GM20431 (cell line): ENCODE data around the gene AKR1E2.
"Not testable (repeated sequence)": the region's sequence is repeated elsewhere in the genome, so short reads cannot be mapped to it uniquely, and the experiment has no call there.

Experiments used
- in situ Hi-C: fragments of 300-500 bp; cut with MseI, MboI; formaldehyde crosslinking; loops from one replicate; pipeline ENCODE4 v1.15.0; 2020; ENCODE audit warnings: low sequenced_read_pairs; ENCODE audit not compliant: unreplicated experiment

The AKR1E2 gene

DNA sequence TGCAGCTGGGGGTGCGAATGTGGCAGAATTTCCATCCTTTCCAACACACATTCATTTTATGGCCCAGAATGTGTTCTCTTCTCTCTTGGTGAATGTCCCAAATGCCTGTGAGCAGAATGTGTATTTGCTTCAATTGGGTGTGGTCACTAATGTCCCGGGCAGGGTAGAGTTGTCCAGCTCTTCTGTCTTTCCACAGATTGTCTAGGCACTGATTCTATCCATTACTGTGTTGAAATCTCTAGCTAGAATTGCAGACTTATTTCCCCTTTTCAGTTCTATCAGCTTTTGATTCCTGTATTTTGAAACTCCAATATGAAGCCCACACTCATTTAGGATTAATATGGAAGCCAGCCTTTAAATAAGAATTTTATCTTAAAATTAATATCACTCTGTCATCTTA, 14.0 kb upstream of the AKR1E2 start:
- in situ Hi-C loops = no loop called here

DNA sequence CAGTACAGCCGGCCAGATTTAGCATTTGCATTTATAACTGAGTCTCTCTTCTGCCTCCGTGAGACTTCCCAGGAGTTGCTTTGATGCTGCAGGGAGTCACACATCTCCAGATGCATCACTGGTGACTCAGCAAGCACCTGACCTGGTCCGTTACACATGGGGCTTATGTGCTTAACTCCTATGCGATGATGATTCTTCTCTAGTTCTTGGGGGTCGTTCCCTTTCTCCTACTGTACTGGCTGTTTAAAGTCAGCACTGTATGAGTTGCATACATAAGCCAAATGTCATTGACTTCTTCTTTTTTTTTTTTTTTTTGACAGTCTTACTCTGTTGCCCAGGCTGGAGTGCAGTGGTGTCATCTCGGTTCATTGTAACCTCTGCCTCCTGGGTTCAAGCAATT, 13.0 kb upstream of the AKR1E2 start:
- in situ Hi-C loops = no loop called here

DNA sequence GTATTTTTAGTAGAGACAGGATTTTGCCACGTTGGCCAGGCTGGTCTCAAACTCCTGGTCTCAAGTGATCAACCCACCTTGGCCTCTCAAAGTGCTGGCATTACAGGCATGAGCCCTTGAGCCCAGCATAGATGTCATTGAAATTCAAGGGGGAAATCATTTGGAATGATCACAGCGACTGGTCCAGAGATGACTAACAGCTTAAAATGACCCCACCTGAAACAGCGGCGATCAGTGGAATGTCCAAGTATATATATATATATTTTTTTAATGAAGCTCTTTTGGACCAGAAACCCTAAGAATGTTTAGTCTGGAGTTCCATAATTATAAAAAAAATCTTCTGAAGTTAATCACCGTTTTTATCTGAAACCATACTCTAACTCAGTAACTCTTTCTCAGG, 12.5 kb upstream of the AKR1E2 start:
- in situ Hi-C loops = no loop called here

DNA sequence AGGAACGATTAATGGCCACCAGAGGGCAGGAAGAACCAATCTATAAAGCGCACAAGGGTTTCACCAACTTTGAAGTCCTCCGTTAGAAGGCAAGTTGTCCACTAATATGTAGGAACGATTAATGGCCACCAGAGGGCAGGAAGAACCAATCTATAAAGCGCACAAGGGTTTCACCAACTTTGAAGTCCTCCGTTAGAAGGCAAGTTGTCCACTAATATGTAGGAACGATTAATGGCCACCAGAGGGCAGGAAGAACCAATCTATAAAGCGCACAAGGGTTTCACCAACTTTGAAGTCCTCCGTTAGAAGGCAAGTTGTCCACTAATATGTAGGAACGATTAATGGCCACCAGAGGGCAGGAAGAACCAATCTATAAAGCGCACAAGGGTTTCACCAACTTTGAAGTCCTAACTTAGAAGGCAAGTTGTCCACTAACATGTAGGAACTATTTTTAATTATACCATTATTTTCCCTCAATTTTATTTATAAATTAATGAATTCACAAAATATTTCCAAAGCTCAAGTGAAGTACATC, 10.3 kb upstream of the AKR1E2 start:
- in situ Hi-C loops = not testable (repeated sequence)

DNA sequence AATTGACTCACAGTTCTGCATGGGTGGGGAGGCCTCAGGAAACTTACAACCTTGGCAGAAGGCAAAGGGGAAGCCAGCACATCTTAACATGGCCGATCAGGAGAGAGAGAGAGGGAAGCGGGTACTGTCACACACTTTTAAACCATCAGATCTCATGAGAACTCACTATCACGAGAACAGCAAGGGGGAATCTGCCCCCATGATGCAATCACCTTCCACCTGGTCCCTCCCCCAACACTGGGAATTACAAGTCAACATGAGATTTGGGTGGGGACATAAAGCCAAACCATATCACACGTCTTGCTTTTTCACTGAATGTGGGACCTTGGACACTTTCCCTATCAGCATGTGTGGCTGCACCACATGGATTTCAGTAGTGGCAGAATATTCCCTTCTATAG, 9.0 kb upstream of the AKR1E2 start:
- in situ Hi-C loops = no loop called here

DNA sequence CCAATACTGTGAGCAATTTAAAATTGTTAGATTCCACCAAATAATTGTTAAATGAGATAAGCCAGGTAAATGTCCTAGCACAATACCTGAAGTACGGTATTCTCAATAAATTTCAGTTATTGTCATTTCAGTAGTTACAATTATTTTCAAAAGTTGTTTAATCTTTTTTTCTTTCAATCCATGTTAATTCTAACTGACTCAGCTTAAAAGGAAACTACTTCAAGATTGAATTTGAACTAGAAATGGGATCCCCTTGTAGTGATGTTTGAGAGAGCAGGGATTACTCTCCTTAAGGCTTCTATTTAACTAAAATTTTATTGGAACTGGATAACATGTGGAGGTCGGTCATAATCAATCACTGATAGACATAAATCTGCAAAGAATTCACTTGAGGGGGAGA, 6.9 kb upstream of the AKR1E2 start:
- in situ Hi-C loops = no loop called here

DNA sequence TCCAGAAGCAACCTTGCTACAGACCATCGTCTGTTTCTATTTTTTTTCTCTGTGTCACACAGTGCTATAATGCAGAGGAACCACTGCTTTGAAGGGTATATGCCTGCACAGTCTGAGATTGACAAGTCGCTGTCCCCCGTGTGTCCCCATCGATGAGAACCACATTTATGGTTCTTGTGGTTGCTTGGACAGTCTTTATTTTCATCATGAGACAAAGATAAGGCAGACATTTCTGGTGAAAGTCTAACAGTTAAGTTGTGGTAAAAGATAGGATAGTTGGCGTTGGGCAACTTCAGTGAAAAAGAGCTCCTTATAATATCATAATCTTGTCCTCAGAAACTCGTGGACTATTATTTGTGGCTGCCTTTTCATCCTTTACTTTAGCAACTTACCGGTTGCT, 6.3 kb upstream of the AKR1E2 start:
- in situ Hi-C loops = no loop called here

DNA sequence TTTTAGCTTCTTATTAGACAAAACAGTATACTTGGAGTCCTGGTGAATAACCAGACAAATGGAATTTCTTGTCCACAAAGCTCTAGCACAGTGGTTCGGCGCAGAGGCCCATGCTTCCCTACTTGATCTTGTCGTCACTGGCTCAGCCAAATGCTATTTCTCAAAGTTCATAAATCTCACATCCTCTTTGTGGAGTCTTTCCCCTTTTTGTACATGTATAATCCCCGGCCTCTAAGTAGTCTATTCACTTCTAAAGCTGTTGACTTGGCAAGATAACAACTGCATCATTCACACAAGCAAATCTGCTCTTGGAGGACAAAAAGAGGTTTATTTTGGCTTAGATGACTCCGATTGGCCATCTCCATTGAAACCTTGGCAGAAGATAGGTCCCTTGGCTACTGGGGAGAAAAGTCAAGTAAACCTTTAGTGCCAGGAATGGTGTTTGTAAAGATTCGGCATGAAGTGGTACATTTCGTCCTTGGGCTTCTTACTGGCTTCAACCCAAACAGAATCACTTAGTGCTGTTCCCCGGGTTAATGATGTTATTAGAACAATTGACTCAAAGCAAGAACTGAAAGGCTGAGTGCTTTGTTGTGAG, 5.1 kb upstream of the AKR1E2 start:
- in situ Hi-C loops = no loop called here

DNA sequence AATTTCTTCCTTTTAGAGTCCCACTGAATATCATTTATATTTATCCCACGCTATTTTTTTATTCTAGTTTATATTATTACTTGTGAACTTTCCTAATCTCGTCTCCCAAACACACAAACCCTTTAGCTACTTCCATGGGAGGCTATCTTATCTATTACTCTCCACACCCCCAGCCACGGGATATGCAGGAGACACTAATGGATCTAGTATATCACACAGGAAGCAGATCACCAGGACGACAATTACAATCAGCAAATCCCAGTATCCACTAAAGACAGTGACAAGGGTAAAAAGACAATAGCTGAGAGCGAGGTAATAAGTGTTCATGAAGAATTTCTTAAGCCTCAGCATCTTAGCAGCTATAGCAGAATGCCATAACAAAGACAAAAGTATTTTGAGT, 3.8 kb upstream of the AKR1E2 start:
- in situ Hi-C loops = no loop called here

DNA sequence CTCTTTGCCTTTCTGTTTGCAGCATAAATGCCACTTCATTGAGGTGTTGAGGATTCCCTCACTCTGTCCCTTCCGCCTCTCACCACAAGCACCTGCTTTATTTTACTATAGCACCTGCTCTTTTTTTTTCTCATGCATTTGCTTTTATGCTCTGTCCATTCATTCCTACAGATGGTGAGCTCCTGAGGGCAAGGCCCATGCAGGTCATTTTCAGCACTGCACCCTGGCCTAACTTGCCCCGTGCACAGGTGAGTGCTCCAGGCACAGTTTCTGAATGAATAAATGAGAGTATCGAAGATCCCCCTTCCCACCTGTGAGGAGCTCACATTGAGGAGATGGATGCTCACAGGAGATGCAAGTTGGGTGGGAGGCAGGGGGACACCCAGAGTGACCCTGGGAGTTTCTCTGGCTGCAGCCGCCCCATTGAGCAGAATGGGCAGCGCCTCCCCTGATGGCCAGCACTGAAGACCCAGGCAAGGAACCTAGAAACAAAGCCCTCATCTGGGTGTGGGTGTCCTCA, 1.2 kb upstream of the AKR1E2 start:
- in situ Hi-C loops = loop anchor here (25.0 kb wide), 2 partner anchors 462 to 562 kb away; no protein-coding TSS in a partner anchor

DNA sequence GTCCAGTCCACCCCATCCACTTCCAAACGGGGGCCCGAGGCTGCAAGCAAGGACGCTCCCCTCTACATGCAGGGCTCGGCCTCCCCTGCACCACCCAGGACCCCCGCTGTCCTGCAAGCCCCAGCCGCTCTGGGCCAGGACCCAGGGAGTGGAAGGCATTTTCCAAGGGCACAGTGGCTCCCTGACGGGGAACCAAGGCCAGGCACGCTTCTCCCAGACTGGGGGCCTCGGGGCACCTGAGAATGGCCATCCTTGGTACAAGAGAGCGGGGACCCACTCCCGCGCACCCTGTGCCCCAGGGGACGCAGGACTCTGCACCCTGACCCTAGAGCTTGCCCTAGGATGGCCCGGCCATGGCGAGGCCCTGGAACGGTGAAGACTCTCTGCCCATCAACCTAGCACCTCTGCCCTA, 545 bp upstream of the AKR1E2 start:
- in situ Hi-C loops = loop anchor here (25.0 kb wide), 2 partner anchors 462 to 562 kb away; no protein-coding TSS in a partner anchor

DNA sequence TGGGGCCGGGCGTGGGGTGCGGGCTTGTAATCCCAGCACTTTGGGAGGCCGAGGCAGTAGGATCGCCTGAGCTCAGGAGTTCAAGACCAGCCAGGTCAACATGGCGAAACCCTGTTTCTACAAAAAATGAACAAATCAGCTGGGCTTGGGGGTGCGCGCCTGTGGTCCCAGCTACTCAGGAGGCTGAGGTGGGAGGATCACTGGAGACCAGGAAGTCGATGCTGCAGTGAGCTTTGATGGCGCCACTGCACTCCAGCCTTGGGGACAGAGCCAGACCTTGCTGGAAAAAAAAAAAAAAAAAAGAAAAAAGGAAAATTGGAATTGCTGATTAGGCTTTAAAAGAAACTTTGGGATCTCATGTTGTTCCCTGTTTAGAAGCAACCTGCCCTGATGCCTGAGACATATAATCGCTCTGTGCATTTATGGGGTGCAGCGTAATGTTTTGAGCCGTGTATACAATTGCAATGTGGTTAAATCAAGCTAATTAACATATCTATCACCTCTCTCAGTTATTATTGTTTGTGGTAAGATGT, 851 bp downstream of the AKR1E2 start:
- in situ Hi-C loops = loop anchor here (25.0 kb wide), 2 partner anchors 460 to 560 kb away; no protein-coding TSS in a partner anchor

DNA sequence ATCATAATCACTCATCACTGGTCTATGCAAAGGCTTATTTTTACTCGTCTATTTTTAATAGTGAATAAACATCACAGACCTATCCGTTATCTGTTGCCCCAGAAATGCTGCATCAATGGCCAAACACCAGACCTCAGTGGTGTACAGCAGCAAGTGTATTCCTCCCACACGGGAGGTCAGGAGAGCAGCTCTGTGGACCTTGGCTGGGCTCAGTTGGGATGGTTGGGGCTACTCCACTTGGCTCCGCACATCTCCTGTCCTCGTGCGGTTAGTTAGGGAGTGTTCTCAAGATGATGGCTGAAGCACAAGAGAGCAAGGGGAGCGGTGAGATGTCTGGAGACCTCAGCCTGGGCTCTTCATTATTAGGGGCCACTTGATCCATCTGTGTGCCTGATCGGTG, 2.0 kb downstream of the AKR1E2 start:
- in situ Hi-C loops = loop anchor here (25.0 kb wide), 2 partner anchors 459 to 559 kb away; no protein-coding TSS in a partner anchor

DNA sequence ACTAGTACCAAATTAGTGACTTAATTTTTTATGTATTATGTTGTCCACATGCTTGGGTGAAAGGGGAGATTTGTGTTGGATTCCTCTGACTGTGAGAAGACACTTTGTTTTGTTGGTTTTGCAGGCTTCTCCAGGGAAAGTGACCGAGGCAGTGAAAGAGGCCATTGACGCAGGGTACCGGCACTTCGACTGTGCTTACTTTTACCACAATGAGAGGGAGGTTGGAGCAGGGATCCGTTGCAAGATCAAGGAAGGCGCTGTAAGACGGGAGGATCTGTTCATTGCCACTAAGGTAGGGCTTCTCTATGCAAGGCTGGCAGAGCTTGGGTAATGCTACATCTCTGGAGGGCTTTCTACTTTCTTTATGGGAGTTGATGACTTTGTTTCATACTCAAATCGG, 4.5 kb downstream of the AKR1E2 start:
- in situ Hi-C loops = loop anchor here (25.0 kb wide), 2 partner anchors 457 to 557 kb away; no protein-coding TSS in a partner anchor

DNA sequence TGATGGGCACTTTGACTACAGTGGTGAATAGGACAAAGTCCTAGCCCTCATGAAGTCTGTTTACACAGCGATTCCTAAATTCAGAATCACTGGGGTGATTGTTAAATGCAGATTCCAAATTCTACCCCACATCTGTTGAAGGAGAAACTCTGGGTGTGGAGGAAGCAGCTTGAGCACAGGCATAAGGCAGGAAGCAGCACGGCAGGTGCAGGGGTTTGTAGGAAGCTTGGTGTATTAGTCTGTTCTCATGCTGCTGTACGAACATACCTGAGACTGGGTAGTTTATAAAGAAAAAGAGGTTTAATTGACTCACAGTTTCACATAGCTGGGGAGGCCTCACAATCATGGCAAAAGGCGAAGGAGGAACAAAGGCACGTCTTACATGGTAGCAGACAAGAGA, 5.1 kb downstream of the AKR1E2 start:
- in situ Hi-C loops = loop anchor here (25.0 kb wide), 2 partner anchors 456 to 556 kb away; no protein-coding TSS in a partner anchor

DNA sequence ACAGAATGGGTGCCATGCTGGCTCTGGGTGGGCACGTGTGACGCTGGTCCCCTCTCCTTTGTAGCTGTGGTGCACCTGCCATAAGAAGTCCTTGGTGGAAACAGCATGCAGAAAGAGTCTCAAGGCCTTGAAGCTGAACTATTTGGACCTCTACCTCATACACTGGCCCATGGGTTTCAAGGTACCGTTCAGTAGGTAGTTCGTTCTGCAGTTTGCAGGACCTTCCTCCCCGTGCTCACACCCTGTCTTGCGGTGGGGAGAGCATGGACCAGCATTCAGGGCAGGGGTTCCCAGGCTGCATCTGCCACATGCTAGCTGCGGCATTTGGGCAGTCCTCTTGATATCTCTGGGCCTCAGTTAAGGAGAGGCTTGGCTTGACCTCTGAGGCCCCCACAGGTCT, 7.3 kb downstream of the AKR1E2 start:
- in situ Hi-C loops = loop anchor here (25.0 kb wide), 2 partner anchors 454 to 554 kb away; no protein-coding TSS in a partner anchor

DNA sequence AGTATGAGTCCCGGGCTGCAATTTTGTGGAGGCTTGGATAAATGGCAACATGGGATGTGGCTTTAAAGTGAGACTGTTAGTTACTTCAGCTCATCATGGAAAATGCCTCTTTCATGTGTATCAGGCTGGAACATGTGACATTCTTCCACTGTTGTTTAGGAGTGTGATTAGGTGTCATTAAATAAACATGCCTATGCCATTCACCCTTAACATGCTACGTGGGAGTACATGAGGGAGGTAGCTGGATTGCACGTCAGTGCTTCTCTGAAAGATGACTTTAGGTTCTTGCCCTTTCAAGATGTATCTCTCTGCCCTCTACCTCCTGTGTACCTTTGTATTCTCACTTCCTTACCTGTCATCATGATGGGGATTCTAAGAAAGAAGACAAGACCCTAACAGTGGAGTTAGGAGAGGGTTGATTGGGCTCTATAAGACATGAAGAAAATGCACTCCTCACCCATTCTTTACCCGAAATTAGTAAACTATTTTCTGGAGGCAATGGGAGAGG, 8.9 kb downstream of the AKR1E2 start:
- in situ Hi-C loops = loop anchor here (25.0 kb wide), 2 partner anchors 452 to 552 kb away; no protein-coding TSS in a partner anchor

DNA sequence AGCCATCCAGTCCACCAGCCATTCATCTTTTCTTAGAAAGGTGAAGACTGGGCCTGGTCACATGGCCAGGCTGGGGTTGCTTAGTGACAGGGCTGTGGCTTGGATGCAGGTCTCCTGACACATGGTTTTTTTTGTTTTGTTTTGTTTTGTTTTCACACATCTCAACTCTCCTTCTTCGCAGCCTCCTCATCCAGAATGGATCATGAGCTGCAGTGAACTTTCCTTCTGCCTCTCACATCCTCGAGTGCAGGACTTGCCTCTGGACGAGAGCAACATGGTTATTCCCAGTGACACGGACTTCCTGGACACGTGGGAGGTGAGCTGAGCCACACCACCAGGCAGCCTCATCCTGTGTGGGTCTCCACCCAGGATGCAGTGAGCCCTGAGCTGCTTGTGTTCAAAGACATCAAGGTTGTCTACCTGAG, 9.5 kb downstream of the AKR1E2 start:
- in situ Hi-C loops = loop anchor here (25.0 kb wide), 2 partner anchors 452 to 552 kb away; no protein-coding TSS in a partner anchor

DNA sequence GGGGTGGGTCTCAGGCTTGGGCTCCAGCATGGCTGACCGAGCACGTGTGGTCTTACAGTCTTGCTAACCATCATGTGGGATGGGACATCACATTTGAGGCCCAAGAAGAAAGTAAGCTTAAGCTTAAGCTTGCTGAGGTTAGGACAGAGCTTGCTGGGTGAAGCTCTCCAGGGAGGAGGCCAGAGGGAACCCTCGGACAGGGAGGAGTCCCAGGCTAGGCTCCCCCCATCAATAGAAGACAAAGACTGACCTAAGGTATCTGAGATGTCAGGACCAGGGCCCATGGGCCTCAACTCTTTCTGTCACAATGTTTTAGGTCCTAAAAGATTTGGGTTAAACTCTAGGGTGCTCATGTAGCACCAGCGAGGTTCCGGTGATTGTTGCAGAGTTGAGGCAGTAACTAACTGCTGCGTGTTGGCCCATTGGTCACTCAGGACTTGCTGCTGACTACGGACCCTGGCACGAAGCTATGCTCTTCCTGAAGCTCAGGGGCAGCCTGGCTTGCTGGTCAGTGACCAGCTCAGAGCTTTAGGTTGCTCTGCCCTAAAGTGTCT, 10.5 kb downstream of the AKR1E2 start:
- in situ Hi-C loops = loop anchor here (25.0 kb wide), 2 partner anchors 451 to 551 kb away; no protein-coding TSS in a partner anchor

DNA sequence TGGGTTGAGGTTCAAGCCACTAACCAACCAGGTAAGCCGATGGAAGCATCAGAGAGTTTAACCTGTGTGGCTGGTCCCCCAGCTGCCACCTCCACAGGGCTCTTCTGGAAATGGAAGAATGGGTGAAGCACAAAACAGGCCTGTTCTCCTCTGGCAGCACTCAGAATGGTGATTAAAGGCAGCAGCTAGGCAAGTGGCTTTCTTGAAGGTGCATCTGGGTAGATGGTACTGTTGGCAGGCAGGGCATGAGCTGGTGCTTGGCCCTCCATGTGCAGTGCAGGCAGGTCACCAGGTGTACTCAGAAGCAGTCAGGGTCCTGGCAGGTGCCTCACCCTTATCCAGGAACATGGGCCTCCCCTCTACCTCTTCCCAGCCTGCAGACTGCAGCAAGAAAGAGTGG, 11.5 kb downstream of the AKR1E2 start:
- in situ Hi-C loops = loop anchor here (25.0 kb wide), 2 partner anchors 450 to 550 kb away; no protein-coding TSS in a partner anchor
